Measurements from ENCODE around the gene FAM50B.

Gene FAM50B

DNA sequence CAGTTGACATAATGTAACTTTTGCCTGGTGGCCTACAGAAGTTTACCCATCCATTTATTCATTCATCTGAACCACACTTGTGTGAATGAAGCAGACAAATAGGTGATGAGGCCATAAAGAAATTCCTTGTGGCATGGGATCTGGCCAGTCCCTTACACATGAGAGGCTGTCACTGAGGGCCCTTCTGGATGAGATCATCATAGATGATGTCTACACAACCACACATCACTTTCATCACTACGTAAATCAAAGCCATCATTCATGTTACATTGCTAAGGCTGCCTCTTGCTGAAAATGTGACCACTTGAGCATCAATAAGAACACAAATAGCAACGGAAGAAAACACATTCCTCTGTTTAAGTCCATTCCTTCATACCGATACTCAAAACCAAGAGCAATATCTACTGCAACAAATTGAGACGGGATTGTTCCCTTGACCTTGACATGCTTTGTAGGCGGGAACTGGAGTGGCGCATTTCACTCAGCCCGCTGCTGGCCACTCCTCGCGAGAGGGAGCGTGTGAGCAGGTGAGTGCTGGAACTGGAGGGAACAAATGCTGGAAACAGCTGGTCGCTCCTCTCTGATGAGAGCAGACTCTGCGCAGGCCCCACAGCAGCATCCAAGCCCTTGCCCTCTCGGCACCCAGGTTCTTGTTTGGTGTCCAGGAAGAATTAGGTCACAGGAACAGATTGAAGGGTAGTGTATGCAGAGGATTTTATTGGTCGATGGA, 49.3 kb downstream of the FAM50B start:
- DNase-seq = no peak

DNA sequence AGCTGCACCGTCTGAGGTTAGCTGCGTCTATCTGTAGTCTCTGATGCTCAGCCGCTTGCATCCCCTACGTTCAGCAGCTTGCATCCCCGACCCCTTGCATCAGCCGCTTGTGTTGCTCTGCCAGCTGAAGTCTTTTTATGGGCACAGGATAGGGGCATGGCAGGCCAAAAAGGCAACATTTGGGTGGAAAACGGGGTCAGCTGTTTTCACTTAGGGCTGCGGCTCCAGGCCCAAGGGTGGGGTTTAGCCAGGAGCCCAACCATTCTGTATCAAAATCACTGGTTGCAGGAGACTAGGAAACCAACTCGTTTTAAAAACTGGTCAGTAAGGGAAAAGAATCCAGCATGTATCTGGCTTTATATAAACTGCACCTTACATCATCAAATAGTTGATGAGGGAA, 49.9 kb downstream of the FAM50B start:
- DNase-seq = no peak

DNA sequence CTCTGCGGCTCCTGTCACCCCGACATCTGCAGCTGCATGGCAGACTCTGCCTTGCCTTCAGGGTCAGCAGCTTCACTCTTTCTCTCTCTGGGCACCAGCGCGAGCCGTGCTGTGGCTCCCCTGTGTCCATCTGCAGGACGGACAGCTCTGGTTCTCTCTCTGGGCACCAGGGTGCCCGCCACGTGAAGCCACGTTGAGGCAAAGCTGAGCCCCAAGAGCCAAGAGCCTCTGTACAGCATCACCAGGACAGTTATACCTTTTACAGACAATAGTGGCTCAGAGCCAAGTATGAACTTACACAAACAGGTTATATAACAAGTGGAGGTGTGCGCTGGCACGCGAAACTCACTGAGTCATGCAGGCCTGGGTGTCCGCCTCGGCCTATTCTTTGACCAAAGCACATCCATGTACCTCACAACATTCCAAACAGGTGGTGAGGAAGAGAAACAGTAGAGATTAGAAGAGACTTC, 50.8 kb downstream of the FAM50B start:
- no peak for DNase-seq
